Measurements from ENCODE around the gene CDK4.
A peak's percentile ranks its signal among the peaks of the same experiment; 100 is the strongest.

CDK4 gene

DNA sequence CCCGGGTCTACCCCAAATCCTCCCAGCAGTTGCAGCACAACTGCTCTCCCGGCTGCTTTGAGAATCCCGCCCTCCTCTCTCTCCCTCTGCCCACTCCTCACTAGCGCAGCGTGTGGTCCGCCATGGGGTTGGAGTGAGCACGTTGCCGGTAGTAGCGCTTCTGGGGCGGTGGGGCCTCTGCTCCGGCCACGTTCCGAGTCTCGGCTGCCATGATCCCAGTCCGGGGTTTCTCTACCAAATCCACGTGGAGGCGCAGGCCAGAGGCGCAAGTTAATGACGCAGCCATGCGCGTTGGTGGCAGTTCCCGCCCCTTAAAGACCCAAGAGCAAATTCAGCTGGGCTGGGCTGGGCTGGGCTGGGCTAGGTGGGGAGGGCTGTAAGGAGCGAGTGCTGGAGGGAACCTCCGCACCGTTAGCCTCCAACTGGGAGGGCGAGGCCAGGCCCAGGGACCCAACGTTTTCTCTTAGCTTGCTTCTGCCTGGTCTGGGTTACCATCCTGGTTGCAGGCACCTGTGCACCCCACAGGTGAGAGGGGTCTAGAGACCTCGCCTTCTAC, 19.8 kb upstream of the CDK4 start, which contains the start of gene METTL1:
Gene METTL1, minus strand, starts transcription at position 233 of the 556 bp plus-strand sequence. Its CDS starts 22 bp downstream, at position 211.
- peak; percentile 78 to 91 (median 84) for DNase-seq

DNA sequence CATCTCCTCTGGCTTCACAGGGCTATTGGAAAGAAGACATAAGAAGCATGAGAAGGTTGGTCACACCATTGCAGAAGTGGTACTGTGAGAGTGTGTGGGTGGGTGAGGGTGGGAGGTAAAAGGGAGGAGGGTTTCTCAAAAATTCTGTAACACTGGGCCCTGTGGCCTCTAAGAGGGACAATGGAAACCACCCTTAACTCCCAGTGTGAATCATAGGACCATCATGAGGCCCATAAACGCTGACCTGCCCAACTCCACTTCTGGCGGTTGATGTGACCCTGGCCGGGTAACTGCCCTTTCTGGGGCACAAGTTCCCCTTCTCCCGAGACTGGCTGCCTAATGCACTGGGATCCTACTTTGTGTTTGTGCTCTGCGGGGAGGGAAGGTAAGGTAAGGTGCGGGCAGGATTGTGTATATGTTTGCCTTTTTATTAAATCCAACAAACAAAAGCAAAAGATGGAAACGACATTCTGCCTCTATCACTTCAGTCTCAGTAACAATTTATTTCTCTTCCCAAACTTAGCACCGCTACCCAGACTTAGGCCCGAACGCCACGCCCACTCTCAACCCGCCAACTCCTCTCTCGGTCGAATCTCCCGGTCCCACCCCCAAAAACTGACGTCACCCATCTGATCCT, 19.2 kb upstream of the CDK4 start:
- peak in 2 of 6 experiments; percentile 71 to 81 for DNase-seq

DNA sequence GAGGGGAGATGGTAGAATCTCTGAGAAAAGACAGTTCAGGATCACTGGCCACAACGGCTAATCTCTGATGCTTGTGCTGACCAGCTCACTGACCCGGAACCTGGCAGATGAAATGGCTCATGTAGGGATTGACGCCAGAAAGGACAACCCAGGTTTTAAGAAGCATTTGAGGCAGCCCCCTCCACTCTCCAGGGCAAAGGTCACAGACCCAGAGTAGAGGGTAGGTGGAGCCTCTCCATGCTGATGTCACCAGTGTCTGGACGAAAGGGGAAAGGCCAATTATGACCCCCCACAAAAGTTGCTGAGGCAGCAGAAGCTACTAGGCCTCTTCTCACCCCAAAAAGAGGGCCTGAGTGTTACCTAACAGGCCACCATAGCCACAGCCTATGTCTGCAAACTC, 18.6 kb upstream of the CDK4 start:
- no peak for DNase-seq

DNA sequence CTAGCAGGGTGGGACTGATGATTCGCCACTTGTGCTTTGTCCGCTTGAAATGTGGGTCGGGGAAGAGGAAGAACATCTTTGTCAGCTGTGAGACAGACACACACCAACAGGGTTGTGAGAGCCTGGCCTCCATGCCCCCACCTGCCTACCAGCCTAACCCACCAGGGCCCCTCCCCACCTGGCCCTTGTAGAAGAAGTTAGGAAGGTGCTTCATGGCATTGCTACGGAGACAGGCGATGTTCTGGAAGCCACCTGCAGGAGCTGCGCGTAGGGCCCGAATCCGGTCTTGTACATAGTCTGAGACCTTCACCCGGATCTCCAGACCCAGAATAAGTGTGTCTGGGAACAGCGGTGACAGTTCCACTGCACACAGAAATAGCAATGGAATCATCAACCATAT, 17.5 kb upstream of the CDK4 start:
- DNase-seq: no peak

DNA sequence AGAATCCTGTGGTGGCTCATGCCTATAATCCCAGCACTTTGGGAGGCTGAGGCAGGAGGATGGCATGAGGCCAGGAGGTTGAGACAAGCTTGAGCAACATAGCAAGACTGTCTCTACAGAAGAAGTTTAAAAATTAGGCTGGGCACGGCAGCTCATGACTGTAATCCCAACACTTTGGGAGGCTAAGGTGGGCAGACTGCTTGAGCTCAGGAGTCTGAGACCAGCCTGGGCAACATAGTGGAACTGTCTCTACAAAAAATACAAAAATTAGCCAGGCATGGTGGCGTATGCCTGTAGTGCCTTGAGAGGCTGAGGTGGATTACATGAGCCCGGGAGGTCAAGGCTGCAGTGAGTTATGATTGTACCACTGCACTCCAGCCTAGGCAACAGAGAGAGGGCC, 15.8 kb upstream of the CDK4 start:
- DNase-seq: no peak

DNA sequence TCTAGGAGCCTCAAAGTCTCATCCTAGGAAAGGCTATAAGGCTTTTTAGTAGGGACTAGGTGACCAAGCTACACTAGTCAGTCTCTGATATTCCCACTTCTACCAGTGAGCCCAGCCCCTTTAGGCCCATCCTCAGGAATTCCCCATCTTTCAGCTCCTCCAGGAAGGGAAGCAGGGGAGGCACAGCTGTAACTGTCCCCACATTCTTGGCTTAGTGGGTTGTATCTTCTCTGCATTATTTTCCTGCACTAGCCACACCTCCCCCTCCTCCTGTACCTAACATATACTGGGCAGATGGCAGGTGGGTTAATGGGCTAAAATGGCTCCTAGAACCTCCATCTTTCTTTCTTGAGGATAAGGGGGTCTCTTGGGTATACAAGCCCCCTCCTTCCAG, 15.2 kb upstream of the CDK4 start:
- DNase-seq: no peak

DNA sequence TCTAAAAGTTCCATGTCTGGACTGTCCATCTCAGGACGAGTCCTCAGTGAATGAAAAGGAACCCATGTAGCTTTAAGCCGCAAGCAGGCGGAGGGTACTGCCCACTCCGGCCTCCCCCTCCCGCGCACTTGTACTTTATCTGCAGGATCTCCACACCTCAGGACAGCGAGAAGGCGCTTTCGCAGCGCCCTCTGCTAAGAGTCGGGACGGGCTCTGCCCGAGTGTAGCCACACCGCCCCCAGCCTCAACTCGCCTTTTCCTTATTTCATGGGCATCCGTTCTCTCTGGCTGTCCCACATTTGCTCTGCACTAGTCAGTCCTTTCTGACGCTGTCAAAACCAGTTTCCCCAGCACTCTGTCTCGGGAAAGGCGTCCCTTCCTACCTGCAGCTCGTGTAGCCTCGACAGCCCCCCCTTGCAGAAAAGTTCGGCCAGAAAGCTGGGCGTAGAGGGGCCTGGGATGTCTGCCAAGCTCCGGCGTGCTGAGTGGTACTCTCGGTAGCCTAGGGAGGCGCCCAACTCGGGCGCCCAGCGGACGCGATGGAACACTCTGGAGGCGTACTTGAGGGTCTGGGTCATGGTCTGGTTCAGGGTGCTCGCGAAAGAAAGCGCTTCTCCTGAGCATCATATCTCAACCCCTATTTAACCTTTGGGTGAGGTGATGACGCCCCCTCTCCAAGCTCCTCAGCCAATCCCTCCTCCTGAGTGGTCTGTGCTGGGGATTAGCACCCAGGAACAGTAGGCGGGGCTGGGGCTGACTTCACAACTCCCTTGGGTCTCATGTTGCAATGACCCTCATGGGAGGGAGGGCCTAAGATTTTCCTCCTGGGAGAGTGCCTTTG, 14.6 kb upstream of the CDK4 start, which contains the start of gene CYP27B1:
Gene CYP27B1, minus strand, starts transcription at position 615 of the 841 bp plus-strand sequence. Its CDS starts 37 bp downstream, at position 578.
- DNase-seq: no peak

DNA sequence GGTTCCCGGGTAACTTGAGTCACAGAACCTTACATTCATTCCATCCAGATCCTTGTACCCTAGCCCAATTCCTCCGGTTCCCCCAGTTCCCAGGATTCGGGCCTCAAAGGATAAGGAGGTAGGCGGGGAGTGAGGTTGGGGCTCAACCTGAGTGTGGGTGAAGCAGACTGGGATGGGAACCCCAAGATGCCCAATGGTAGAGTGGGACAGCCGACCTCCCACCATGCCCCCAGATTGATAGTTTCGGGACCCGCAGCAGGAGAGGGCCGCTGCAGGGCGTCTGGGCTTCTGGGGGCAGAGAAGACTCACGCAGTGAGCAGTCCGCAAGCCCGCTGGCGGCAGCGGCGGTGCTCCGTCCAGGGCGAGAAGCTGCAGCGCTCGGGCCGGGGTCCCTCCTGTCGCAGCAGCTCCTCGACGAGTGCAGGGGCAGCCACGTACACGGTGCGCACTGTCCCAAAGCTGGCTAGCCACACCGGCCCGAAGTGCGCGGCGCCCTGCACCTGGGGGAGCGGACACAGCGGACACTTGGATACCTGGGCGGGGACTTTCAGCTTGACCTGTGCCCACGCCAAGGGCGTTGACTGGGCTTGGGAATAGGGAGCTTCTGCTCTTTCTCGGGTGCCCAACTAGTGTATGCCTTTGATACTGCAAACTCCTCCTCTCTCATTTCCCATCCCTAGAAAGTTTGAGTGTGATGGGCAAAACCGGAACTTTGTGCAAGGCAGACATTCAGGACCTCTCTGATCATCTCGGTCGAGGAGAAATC, 13.8 kb upstream of the CDK4 start:
- DNase-seq: no peak

DNA sequence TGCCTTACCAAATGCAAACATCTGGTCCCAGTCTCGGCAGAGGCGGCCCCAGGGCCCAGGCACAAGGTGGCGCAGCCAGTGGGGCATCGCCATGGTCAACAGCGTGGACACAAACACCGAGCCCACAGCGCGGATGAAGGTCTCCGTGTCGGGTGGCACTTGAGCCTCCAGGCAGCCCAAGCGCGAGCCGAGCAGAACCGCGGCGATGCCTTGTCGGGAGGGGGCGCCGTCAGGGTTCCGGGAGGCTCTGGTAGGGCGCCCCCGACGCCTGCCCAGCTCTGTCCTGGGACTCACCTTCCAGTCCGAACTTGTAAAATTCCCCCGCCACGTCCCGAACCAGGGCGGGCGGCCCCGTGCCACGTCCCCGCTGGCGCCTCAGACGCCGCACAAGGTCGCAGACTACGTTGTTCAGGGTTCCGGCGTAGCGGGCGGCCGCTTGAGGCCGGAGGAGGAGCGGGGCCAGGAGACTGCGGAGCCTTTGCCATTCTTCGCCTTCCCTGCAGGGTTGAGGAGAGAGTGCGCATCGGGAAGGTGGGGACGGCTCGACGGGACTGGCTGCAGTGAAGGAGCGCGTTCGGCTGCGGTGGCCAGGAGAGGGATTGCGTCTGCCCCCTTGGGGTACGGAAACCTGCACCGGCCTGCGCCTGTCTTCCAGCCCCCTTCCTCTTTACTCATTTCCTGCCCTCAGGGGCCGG, 13.0 kb upstream of the CDK4 start:
- DNase-seq: peak in 5 of 6 experiments; percentile 23 to 64 (median 41)

DNA sequence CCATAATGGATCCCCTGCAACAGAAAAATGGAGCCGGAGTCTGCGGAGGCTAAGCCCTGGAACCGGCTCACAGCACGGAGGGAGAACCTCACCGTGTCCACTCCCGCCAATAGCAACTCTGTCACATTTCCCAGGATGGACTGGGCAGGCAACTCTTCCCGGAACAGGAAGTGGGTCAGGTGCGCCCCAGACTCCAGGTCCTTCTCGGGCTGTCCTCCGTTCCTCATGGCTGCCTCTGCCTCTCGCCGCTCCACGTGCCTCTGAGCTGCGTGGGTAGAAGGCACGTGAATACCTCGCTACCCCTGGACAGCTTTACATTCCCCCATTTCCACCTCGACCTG, 12.5 kb upstream of the CDK4 start:
- DNase-seq: no peak

DNA sequence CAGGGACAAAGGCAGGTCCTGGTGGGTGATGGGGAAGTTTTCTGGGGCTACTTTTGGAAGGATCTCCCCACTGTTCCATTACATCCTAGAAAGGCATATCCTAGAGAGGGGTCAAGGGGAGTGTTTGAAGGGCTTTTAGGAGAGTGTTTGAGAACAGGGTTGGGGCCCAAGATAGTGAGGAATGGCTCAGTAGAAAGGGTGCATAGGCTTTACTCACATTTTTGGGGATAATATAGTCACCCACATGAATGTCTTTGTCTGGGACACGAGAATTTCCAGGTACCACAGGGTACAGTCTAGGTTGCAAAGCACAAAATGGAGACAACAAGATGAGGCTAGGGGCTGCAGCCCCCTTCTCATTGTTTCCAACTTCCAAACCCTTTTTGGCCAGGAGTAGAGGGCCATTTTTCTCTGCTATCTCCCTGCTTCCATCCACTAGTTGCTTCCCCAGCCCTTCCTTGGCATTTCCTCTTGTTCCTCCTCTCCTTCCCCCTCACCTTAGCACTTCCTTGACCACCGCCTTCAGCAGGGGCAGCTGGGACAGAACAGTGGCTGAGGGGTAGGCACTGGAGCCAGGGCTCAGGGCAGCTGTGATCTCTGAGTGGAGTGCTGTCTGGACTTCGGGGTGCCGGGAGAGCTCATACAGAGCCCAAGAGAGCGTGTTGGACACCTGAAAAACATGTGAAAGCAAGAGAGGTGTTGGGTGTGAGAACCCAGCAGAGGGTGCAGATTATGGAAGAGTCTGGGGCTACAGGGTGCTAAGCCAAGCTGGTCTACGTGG, 12.0 kb upstream of the CDK4 start:
- DNase-seq: no peak

DNA sequence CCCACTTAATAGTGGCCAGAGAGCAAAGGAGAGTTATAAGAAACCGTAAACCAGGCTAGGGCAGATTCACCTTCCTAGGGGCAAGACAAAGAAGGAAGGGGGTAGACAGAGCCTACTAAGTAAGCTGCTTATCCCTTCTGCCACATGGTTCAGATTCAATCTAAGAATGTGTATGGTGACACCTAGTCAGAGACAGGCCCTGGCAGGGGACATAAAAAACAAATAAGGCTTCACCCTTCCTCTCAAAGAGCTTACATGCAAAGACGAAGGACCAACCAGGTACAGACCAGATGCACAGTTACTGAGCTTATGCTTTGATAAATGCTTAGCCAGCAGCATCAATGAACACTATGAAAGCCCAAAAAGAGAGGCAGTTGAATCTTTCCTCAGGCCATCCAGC, 10.4 kb upstream of the CDK4 start:
- DNase-seq: no peak

DNA sequence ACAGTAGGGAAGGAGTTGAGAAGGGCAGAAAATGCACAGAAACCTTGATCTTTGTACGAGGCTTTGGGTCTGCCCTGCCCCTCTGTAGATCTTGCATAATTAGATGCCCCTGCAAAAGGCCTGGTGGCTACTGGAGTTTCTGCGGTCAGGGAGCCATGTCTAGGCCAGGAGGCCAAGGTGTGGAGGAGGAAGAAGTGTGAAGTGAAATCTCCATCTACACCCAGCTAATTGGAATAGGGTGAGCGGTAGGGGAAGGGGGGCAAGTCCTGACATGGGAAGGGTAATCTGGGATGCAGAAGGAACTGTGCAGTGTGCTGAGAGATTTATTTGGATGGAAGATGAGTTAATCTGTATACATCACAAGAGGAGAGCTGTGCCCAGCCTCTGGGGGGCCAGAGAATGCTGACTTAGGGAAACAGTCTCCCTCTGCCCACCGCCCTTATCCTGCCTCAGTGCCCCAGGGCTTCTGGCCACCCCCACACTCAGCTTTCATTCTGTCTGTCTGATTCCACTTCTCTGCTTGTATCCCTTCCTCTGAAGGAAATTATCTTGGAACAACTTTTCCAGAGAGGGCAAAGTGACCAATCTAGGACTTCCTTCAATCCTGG, 9.4 kb upstream of the CDK4 start:
- DNase-seq: no peak

DNA sequence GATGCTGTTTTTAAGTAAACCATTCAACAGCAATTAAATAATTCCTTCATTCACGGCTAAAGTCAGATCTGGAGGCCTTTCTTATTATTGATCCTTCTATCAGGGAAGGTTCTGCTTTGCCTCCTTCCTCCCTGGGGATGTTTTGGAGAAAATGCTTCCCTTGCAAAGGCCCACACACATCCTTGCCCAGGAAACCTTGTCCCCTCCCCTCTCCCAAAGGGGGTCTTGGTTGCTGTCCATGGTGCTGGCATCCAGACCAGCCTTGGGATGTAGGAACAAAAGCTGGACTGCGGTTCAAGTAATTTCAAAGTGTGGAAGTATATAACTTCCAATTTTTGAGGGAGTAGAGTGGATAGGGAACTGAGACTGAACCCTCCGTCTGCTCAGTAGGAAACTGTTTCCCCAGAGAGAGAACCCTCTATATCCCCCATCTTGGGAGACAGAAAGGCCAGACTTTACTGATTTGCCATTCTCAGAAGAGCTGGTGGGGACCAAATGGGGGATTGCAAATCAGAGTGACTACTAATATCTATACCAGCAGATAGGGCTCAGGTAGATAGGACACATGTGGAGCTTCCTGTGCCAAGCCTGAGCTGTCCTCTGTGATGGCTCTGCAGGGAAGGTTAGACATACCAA, 8.4 kb upstream of the CDK4 start:
- no peak for DNase-seq

DNA sequence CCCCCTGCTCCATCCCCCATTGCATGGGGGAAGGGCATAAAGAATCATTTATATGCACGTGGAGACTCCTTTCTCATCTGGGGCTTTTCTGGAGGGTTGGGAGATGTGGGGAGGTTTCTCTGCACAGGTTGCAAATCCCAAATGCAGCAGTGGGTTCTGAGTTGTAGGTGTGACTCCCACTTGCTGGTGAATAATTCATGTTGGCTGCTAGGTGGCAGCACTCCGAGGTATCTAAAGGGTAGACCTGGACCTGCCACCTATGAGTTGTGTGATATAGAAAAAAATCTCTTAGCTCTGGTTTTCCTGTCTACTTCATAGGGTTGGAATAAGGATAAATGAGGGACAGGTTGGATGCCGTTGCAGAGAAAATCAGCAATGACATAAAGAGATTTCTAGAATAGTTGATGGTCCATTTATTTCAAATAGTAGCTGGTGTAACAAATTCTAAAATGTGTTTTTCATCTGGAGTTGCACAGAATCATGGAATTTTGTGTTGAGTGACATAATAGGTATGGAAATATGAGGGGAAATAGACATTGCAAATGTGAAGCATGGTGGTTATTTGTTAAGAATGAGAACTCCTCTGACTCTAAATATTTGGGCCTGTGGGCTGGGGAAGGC, 7.4 kb upstream of the CDK4 start:
- DNase-seq: peak in 3 of 6 experiments; percentile 38 to 52 (median 44)

DNA sequence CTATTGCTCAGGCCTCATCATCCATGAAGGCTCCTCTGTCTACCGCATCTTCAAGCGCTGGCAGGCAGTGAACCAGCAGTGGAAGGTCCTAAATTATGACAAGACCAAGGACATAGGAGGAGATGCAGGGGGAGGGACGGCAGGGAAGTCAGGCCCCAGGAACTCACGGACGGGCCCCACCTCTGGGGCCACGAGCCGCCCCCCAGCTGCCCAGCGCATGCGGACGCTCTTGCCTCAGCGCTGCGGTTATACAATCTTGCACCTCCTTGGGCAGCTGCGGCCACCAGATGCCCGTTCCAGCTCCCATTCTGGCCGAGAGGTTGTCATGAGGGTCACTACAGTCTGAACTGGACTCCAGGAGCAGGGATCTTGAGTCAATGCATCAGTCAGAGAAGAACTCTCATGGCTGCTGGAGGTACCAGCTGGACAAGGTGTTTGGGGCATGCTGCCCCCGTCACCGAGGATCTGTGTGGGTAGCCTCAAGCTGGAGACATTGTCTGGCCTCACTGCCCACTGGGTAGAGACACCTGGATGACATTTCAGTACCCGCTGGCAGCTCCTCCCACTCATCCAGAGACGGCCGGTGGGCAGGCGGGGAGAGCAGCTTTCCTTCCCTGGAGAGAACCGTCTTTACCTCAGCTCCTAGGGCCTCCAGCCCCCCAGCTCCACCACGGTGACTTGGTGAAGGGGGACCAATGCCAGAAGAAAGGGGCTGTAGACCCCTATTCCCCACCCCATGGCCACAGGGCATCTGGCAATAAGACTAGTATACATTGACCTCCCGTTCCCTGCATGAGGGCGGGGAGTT, 6.6 kb upstream of the CDK4 start:
- no peak for DNase-seq

DNA sequence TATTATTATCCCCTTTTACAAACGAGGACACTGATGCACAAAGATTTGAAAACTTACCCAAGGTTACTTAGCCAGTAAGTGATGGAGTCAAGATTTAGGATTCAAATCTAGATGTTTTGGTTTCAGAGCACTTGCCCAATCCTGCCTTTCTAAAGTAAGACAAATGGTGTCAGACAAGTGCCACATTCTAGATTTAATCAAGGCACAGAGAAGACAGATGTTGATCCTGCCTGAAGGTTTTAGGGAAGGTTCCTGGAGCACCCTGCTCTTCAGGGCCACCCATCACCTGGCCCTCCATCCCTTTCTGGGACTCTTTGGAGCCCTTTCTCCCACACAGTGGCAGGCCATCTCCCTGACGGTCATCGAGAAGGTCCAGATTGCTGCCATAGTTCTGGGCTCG, 5.7 kb upstream of the CDK4 start:
- DNase-seq: no peak

DNA sequence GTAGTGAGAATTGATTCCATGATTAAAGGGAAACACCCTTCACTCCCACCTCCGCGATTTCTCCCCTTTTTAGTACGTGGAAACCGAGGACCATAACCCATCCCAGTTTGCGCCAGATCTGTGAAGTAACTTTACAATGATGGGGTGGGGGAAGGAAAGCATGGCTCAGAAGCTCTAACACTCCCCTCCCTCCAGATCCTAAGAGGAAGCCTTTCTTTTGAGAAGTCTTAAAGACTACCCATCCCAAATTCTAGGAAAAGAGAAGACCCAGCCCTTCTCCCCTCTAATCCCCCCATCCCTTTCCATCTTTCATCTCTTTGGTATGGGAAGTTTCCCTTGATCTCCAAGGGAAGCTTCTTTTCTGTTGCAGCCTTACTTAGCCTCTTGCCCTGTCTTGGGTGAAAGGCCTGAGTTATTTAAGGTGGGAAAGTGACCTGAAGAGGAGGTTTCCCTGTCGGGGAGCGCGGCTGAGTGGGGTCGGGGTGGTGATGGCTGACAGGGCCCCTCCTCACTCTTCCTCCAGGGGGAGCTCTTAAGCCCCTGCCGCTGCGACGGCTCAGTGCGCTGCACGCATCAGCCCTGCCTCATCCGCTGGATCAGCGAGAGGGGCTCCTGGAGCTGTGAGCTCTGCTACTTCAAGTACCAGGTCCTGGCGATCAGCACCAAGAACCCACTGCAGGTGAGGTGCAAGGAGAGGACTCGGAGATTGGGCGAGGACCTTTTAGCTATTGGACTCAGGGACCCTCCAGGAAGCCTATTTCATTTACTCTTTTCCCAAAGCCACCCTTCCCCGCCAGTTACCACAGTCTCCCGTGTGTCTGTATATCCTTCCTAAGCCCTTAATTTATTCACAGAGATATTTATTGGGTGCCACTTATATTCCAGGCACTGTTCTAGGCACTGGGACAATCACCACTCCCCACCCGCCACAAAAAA, 4.6 kb upstream of the CDK4 start:
- peak; percentile 43 to 77 (median 53) for DNase-seq

All from stimulated activated naive CD4-positive, alpha-beta T cell (primary cell).